Epithelial cell of esophagus (primary cell): Measurements from ENCODE around the gene MCRIP1.

Experiments used
- DNase-seq: peaks from one replicate; pipeline ENCODE4 v3.0.0; 2010; ENCODE audit warnings: low read depth
- H3K4me3 ChIP-seq: 2 replicates; pipeline ENCODE4 v1.5.1; 2011; ENCODE audit warnings: mild to moderate bottlenecking, low read length, control low read depth
- CTCF ChIP-seq: IDR thresholded peaks from 2 replicates; pipeline ENCODE4 v1.5.1; 2011; ENCODE audit warnings: low read depth, mild to moderate bottlenecking, low read length, control low read depth, inconsistent platforms; ENCODE audit not compliant: insufficient read depth; ENCODE audit errors: missing control alignments

MCRIP1 gene

GRCh38 chr17:81806461-81807209 is 26.5 kb downstream of the MCRIP1 start:
- TF ChIP-seq CTCF = no peak
- H3K4me3 ChIP-seq = no peak overlapping the region
- DNase-seq = no peak

- TF ChIP-seq CTCF = no peak
- no peak overlapping the region for H3K4me3 ChIP-seq
- no peak for DNase-seq
Observed at GRCh38 chr17:81805707-81806460, 27.2 kb downstream of the MCRIP1 start.

- no peak for TF ChIP-seq CTCF
- no peak overlapping the region for H3K4me3 ChIP-seq
- no peak for DNase-seq
Observed at GRCh38 chr17:81804559-81805399, 28.3 kb downstream of the MCRIP1 start.

GRCh38 chr17:81803728-81804558 is 29.1 kb downstream of the MCRIP1 start, which contains the start of gene GCGR:
TSS of gene GCGR (plus strand) at chr17:81804150. CDS start at chr17:81809019, 4,869 bp downstream.
- no peak within 1 kb of the TSS for H3K4me3 ChIP-seq
- no peak for TF ChIP-seq CTCF
- DNase-seq = no peak

GRCh38 chr17:81802856-81803643 is 30.0 kb downstream of the MCRIP1 start:
- no peak overlapping the region for H3K4me3 ChIP-seq
- TF ChIP-seq CTCF = no peak
- DNase-seq = no peak
